ENCODE results near the gene RAB40AL. TPM values are rescaled to one million over a fixed set of nuclear protein-coding genes. Genes with fewer than 3 reads are reported as not detected.

RAB40AL gene
- total RNA-seq, 1 experiment from 2014 or later, result 0.44 TPM

DNA sequence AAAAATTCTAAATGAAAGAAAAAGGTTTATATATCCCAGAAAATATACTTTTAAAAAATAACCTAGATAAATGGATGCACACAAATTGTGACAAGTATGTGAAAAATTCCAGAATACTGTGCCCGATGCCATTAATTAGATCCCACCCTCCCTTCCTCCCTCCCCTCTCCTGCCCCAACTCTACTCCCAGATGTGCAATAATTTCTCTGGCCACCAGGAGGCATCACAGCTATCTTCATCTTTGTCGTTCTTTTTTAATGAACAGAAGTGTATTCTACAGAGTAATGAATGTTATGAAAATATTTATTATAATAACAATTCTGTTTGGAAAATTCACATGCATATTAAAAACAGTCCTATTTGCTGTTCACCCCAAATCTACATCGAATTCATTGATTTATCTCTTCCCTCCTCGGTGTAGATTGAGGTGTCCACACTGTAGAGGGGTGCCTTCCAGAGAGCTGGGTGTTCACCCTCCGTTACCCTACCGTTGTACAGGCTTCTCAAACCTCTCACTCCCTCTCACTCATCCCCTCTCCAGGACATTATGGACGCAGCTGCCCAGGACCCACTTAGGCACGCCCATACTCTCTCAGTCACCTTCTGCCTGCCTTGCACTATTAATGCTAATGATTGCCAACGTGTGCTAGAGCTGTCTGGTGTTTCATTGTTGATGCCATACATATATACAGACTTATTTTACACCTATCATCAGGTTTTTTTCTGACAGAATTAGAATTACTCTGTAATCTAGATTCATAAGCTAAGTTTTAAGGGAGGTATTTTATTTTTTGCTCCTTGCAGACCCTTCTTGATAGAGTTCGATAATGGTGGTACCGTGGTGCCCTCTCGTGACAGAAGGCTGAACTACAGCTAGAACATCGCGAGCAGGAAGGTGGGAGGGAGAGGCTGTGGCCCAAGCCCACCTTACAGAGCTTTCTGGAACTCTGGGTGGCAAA lies 14.1 kb downstream of the RAB40AL start:
- Histone ChIP-seq H3K4me1 (ENCODE audit: control insufficient read depth, insufficient read depth, low read length) (no peaks in the 10 kb centered on the region), H3K27ac (ENCODE audit: low read length) (no peak overlapping the region), H3K36me3 (ENCODE audit: control insufficient read depth, insufficient read depth, low read length) (no peaks in the 10 kb centered on the region), H3K9me3 (ENCODE audit: control insufficient read depth, insufficient read depth, low read depth, low read length) (no peaks in the 10 kb centered on the region), H3K27me3 (ENCODE audit: control insufficient read depth, insufficient read depth, low read length) (no peaks in the 10 kb centered on the region), H3K4me3 (ENCODE audit: low read depth in 2 of 2, low read length in 2 of 2) (peak overlapping the region; percentile 21 to 50)
- intact Hi-C loops (cut with micrococcal nuclease; ENCODE audit: unreplicated experiment) (loop anchor here (1.0 to 2.0 kb wide), 2 partner anchors 208 to 225 kb away; no protein-coding TSS in a partner anchor), in situ Hi-C loops (cut with HindIII; ENCODE audit: low pct_unique_long_range_greater_than_20kb, low sequenced_read_pairs) (no loop called here)
- ChIA-PET POLR2A (interaction anchor here (0.5 kb wide), 1 partner anchor 76 kb away, joined by 3 read pairs; no protein-coding TSS in a partner anchor), CTCF (interaction anchor here (0.5 to 2.4 kb wide), 17 partner anchors 9 to 1368 kb away, joined by 3 to 24 read pairs (median 3); no protein-coding TSS in a partner anchor)
- DNase-seq (ENCODE audit: low read depth, low spot score) (peak; percentile 38), ATAC-seq (peak; percentile 93)
- BruUV-seq (replicated peaks), result no TSS peak
- no peak for TF ChIP-seq TCF7L2 (IDR thresholded peaks at IDR 0.05; ENCODE audit: low read depth, low read length)
- TF ChIP-seq, protein P1, sequence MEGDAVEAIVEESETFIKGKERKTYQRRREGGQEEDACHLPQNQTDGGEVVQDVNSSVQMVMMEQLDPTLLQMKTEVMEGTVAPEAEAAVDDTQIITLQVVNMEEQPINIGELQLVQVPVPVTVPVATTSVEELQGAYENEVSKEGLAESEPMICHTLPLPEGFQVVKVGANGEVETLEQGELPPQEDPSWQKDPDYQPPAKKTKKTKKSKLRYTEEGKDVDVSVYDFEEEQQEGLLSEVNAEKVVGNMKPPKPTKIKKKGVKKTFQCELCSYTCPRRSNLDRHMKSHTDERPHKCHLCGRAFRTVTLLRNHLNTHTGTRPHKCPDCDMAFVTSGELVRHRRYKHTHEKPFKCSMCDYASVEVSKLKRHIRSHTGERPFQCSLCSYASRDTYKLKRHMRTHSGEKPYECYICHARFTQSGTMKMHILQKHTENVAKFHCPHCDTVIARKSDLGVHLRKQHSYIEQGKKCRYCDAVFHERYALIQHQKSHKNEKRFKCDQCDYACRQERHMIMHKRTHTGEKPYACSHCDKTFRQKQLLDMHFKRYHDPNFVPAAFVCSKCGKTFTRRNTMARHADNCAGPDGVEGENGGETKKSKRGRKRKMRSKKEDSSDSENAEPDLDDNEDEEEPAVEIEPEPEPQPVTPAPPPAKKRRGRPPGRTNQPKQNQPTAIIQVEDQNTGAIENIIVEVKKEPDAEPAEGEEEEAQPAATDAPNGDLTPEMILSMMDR (IDR thresholded peaks at IDR 0.05), result peak; percentile 77

DNA sequence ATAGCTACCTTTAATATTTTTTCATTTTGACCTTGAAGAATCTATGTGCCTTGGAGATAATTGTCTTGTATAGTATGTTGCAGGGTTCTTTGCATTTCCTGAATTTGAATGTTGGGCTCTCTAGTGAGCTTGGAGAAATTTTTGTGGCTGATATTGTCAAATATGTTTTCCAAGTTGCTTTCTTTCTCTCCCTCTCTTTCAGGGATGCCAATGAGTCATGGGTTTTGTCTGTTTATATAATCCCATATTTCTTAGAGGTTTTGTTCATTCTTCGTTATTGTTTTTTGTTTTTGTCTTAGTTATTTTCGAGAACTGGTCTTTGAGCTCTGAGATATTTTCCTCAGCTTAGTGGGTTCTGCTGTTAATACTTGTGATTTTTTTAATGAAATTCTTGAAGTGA lies 20.7 kb downstream of the RAB40AL start:
- CTCF ChIA-PET, result no interaction called here
- intact Hi-C loops (cut with micrococcal nuclease; ENCODE audit: unreplicated experiment), result no loop called here

More for the DNA sequence above, 20.7 kb downstream of the RAB40AL start:
- no TSS peak for BruUV-seq (replicated peaks)
- no peaks in the 10 kb centered on the region for H3K27me3 ChIP-seq (ENCODE audit: control insufficient read depth, insufficient read depth, low read length)
- H3K9me3 ChIP-seq (ENCODE audit: control insufficient read depth, insufficient read depth, low read depth, low read length), result no peaks in the 10 kb centered on the region
- H3K4me3 ChIP-seq (ENCODE audit: low read depth in 2 of 2, low read length in 2 of 2), result no peak overlapping the region
- no peaks in the 10 kb centered on the region for H3K36me3 ChIP-seq (ENCODE audit: control insufficient read depth, insufficient read depth, low read length)
- TF ChIP-seq POLR2AphosphoS5 (IDR thresholded peaks at IDR 0.05; ENCODE audit: low read depth, low read length), result no peak
- TF ChIP-seq, protein P1 (IDR thresholded peaks at IDR 0.05), result no peak
- TF ChIP-seq SIN3A (IDR thresholded peaks at IDR 0.05; ENCODE audit: borderline replicate concordance, insufficient read depth, low read depth, low read length), result no peak
- TF ChIP-seq, protein P2, sequence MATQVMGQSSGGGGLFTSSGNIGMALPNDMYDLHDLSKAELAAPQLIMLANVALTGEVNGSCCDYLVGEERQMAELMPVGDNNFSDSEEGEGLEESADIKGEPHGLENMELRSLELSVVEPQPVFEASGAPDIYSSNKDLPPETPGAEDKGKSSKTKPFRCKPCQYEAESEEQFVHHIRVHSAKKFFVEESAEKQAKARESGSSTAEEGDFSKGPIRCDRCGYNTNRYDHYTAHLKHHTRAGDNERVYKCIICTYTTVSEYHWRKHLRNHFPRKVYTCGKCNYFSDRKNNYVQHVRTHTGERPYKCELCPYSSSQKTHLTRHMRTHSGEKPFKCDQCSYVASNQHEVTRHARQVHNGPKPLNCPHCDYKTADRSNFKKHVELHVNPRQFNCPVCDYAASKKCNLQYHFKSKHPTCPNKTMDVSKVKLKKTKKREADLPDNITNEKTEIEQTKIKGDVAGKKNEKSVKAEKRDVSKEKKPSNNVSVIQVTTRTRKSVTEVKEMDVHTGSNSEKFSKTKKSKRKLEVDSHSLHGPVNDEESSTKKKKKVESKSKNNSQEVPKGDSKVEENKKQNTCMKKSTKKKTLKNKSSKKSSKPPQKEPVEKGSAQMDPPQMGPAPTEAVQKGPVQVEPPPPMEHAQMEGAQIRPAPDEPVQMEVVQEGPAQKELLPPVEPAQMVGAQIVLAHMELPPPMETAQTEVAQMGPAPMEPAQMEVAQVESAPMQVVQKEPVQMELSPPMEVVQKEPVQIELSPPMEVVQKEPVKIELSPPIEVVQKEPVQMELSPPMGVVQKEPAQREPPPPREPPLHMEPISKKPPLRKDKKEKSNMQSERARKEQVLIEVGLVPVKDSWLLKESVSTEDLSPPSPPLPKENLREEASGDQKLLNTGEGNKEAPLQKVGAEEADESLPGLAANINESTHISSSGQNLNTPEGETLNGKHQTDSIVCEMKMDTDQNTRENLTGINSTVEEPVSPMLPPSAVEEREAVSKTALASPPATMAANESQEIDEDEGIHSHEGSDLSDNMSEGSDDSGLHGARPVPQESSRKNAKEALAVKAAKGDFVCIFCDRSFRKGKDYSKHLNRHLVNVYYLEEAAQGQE (IDR thresholded peaks at IDR 0.05; ENCODE audit: insufficient read depth in 1 of 2, low read depth in 2 of 2, low read length in 1 of 2), result no peak
- TF ChIP-seq TCF7L2 (IDR thresholded peaks at IDR 0.05; ENCODE audit: low read depth, low read length), result no peak
- no peaks in the 10 kb centered on the region for H3K4me1 ChIP-seq (ENCODE audit: control insufficient read depth, insufficient read depth, low read length)
- ATAC-seq (no peak), DNase-seq (ENCODE audit: low read depth, low spot score) (no peak)
- in situ Hi-C loops (cut with HindIII; ENCODE audit: low pct_unique_long_range_greater_than_20kb, low sequenced_read_pairs), result no loop called here
- no peak overlapping the region for H3K27ac ChIP-seq (ENCODE audit: low read length)
- POLR2A ChIA-PET, result no interaction called here

Measured in Panc1 (cell line).